Activated naive CD4-positive, alpha-beta T cell treated with anti-CD3 and anti-CD28 coated beads, Interleukin-2, amount 50 U/mL, for 24 hours (primary cell): ENCODE measurements around the gene PIANP.

ENCODE experiments used
- H3K27ac Mint-ChIP-seq: one replicate; pipeline ENCODE4 v1.8.0; 2021; ENCODE audit warnings: mild to moderate bottlenecking, mixed read lengths
- H3K27me3 Mint-ChIP-seq: one replicate; pipeline ENCODE4 v1.8.0; 2021; ENCODE audit warnings: mixed read lengths
- H3K36me3 Mint-ChIP-seq: one replicate; pipeline ENCODE4 v1.8.0; 2021; ENCODE audit warnings: mixed read lengths
- H3K4me1 Mint-ChIP-seq: one replicate; pipeline ENCODE4 v1.8.0; 2021; ENCODE audit warnings: mixed read lengths
- H3K4me3 Mint-ChIP-seq: one replicate; pipeline ENCODE4 v1.8.0; 2021; ENCODE audit warnings: mild to moderate bottlenecking, mixed read lengths
- H3K9me3 Mint-ChIP-seq: one replicate; pipeline ENCODE4 v1.8.0; 2021; ENCODE audit warnings: mixed read lengths

Gene PIANP

DNA sequence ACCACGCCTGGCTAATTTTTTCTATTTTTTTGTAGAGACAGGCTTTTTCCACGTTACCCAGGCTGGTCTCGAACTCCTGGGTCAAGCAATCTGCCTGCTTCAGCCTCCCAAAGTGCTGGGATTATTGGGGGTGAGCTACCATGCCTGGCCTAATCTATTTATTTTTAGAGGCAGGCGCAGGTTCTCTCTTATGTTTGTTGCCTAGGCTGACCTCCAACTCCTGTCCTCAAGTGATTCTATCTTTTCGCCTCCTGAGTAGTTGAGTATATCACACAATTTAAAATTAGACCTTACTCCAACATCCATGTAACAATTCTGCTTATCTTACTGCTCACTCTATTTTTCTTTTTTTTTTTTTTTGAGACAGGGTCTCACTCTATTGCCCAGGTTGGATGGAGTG is 46.6 kb downstream of the PIANP start:
- Mint-ChIP-seq H3K9me3 (no peaks in the 10 kb centered on the region), H3K4me1 (peaks cover 11% of the 10 kb centered on the region), H3K27me3 (no peaks in the 10 kb centered on the region), H3K27ac (peak overlapping the region; percentile 62), H3K4me3 (no peak overlapping the region), H3K36me3 (peaks cover 10% of the 10 kb centered on the region)

- Mint-ChIP-seq H3K4me1 (peaks cover 4% of the 10 kb centered on the region), H3K27me3 (no peaks in the 10 kb centered on the region), H3K27ac (no peak overlapping the region), H3K36me3 (peaks cover 10% of the 10 kb centered on the region), H3K4me3 (no peak overlapping the region), H3K9me3 (no peaks in the 10 kb centered on the region)
Observed at GRCh38 chr12:6653342-6653741, 47.3 kb downstream of the PIANP start.

DNA sequence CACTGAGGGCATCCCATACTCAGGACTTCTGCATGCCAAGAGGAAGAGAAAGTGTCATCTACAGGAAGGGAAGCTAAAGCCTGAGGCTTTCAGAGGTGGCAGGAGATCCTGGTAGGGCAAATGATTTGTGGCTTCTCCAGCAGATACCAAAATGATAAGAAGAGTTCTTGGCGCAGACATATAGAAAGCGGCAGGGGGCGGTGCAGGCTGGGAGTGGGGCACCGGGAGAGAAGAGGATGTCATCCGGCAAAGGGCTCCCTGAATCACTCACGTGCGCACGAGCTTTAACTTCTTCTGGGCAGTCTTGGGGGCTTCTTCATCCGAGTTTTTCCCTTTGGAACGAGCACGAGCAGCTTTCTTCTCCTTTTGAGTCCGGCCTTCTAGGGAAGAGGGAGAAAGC is 48.2 kb downstream of the PIANP start:
- Mint-ChIP-seq H3K4me3 (no peak overlapping the region), H3K36me3 (peaks cover 11% of the 10 kb centered on the region), H3K27ac (no peak overlapping the region), H3K27me3 (no peaks in the 10 kb centered on the region), H3K9me3 (no peaks in the 10 kb centered on the region), H3K4me1 (no peaks in the 10 kb centered on the region)

DNA sequence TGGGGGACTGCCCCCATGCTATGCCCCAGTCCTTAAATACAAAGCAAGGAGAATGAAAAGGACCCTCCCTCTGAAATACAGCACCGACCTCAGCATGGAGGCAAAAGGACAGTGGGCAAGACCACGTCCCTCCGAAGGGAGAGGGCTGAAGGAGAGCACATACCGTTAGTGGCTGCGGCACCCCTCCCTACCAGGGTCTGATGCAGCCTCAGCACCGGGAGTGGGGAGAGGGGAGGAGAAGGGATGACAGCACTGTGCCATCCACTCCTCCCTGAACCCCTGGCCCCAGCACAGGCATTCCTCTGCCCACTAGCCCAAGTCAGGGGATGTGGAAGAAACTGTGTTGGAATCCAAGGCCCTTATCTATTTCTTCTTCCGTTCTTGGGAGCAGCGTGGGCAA is 49.8 kb downstream of the PIANP start:
- no peak overlapping the region for H3K4me3 Mint-ChIP-seq
- peaks cover 10% of the 10 kb centered on the region for H3K4me1 Mint-ChIP-seq
- no peaks in the 10 kb centered on the region for H3K27me3 Mint-ChIP-seq
- H3K9me3 Mint-ChIP-seq: no peaks in the 10 kb centered on the region
- no peak overlapping the region for H3K27ac Mint-ChIP-seq
- peaks cover 8% of the 10 kb centered on the region for H3K36me3 Mint-ChIP-seq

- Mint-ChIP-seq H3K4me3 (peak within 1 kb of the TSS; percentile 81), H3K27me3 (no peaks in the 10 kb centered on the region), H3K4me1 (peaks cover 14% of the 10 kb centered on the region), H3K27ac (no peak within 1 kb of the TSS), H3K9me3 (peaks cover 4% of the 10 kb centered on the region), H3K36me3 (peaks cover 16% of the 10 kb centered on the region)
Observed at GRCh38 chr12:6647083-6647604, 53.5 kb downstream of the PIANP start, which contains the start of gene ACRBP. TSS of gene ACRBP (minus strand) at chr12:6647432. CDS start at chr12:6647366, 66 bp downstream.

DNA sequence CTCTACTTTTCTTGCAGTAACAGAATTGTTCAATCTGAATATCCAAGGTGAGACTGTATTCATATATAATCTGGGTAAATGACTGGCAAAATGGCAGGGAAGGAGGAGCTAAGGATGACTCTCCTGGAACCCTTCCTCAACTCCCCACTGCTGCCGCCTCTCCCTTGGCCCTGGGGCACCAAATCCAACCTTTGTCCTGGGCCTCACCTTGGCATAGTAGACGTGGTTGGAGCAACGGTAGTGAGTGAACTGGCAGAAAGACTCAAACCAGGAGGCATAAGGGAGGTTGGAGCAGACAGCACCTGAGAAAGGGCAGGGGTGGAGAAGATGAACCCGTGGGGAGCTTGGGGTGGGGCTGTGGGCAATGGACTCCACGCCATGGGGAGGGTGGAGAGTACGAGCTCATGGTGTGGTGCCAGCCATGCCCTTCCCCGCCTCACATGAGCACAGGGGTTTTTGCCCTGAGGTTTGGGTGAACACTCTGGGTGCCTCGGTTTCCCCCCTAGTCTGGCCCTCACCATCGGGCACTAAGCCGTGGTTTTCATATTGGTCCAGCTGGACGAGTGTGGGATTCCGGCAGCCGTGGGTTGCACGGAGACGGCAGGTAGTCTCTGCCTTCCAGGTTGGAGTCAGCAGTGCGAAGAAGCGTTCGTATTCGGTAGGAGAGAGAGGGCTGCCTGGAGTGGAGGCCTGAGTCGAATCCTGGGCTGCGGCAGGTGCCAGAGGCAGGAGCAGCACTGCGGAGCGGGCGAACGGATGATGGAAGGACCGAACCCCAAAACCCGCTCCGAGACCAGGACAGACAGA is 54.1 kb downstream of the PIANP start:
- H3K36me3 Mint-ChIP-seq: peaks cover 16% of the 10 kb centered on the region
- H3K4me1 Mint-ChIP-seq: peaks cover 14% of the 10 kb centered on the region
- H3K27ac Mint-ChIP-seq: no peak overlapping the region
- no peaks in the 10 kb centered on the region for H3K27me3 Mint-ChIP-seq
- H3K4me3 Mint-ChIP-seq: peak overlapping the region; percentile 81
- H3K9me3 Mint-ChIP-seq: peaks cover 4% of the 10 kb centered on the region

DNA sequence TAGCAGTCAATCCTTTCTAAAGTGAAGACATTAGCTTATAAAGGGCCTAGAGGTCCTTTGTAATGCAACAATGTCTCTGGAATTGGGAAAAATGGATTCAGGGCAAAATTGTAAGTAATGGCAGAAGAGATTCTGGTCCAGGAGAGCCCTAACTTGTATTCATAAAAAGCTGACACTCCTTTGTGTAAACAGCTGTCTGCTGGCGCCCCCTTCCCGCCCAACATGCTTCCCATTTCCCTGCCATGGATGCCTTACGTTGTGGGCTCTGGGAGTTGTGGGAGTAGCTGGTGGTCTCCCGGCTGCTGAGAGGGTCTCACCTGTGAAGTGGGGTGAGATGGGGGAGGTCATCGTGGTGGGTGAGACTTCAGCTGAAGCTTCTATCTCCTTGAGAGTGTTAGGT is 55.7 kb downstream of the PIANP start:
- H3K27me3 Mint-ChIP-seq: no peaks in the 10 kb centered on the region
- H3K9me3 Mint-ChIP-seq: peaks cover 4% of the 10 kb centered on the region
- no peak overlapping the region for H3K4me3 Mint-ChIP-seq
- peaks cover 16% of the 10 kb centered on the region for H3K36me3 Mint-ChIP-seq
- H3K4me1 Mint-ChIP-seq: peaks cover 14% of the 10 kb centered on the region
- H3K27ac Mint-ChIP-seq: no peak overlapping the region

DNA sequence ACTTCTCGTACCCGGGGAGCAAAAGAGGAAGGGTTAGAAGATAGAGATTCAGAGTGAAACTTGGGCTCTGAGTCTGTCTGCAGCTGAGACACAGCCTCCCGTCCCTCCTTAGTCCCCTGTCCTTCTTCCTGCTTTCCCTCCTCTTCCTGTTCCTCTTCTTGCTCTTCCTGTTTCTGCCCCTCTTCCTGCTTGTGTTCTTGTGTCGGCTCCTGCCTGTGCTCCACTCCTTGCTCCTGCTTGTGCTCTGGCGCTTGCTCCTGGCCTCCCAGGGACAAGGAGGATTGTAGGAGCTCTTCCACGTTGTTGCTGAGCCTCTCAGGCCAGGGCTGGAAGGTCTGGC is 56.4 kb downstream of the PIANP start:
- no peak overlapping the region for H3K27ac Mint-ChIP-seq
- H3K27me3 Mint-ChIP-seq: no peaks in the 10 kb centered on the region
- peaks cover 4% of the 10 kb centered on the region for H3K9me3 Mint-ChIP-seq
- peaks cover 14% of the 10 kb centered on the region for H3K4me1 Mint-ChIP-seq
- H3K4me3 Mint-ChIP-seq: no peak overlapping the region
- H3K36me3 Mint-ChIP-seq: peaks cover 16% of the 10 kb centered on the region
